HG03575 (cell line): ENCODE data around the gene BMP8B.

ENCODE experiments used
- ATAC-seq: cut with Tn5 transposase; IDR thresholded peaks from one replicate; pipeline ENCODE4 v1.9.1; 2021; ENCODE audit not compliant: unreplicated experiment, insufficient number of reproducible peaks, low FRiP score; ENCODE audit errors: extremely low read depth

BMP8B gene

DNA sequence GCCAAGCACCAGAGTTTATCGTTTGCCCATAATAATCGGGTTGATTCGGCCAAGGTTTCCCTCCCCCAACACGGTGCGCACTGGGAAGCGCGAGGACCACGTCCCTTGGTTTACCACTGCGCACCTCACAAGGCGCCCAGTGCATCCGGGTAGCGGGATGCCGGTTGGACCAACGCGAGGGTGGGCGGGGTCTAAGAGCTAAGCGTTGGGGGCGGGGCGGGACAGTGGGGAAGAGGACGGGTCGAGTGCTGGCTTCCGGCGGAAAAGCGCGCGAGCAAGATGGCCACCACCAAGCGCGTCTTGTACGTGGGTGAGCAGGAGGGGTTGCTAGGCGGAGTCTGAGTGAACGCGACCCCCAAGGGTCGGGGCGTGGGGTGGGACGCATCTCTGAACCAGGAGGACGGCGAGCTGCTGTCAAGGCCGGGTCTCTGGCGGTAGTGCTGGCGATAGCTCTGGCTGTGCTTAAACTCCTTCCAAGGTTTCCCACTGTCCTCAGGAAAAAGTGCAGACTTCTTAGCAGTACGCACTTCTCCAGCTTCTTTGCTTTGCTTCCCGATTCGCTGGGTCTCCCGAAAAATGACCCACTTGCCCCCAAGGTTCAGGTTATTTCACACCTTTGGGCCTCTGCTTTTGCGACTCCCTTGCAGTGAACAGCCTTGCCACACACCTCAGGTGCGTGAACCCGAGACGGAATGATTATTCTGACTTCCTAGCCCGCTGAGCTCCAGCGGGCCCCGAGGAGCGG lies 49.9 kb downstream of the BMP8B start, which contains the start of gene PPIE:
PPIE (plus strand) TSS at position 261 of the 745 bp plus-strand sequence; CDS start at position 280, 19 bp downstream.
- no peak for ATAC-seq

DNA sequence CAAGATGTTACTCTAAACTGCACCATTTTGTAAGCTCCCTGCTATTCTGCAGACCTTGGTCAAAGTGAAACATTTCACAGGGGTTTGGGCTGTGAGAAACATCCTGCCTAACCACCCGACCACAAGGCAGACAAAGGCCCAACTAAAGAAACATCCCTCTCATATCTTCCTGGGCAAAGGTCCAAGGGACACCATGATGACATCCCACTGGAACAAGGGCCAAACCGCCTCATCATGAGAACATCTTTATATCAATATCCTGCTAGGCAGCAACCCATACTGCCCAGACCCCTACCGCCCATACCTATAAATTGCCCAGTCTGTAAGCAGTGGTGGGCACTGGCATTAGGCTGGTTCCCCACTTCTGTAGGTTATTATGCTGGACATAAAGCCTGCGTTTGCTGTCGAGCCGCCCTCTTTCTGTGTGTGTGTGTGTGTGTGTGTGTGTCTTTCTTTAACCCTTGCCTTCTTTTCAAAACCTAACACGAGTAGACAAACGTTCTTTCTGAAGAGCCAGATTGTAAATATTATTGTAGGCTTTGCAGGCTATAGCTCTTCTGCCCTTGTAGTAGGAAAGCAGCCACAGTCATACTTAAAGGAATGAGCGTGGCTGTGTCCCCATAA lies 51.0 kb downstream of the BMP8B start:
- no peak for ATAC-seq

DNA sequence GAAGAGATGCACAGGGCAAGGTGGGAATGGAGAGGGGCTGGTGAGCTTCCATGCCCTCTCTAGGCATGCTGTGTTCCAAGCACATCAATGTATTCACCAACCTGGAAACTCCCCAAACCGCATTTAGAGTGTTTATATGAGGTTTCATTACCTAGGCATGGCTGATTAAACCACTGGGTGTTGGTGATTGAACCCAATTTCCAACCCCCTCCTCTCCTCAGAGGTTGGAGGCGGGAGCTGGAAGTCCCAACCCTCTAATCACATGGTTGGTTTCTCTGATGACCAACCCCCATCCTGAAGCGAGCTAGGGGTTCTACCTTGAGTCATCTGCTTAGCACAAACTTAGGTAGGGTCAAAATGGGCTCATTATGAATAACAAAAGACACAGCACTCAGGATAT lies 52.9 kb downstream of the BMP8B start:
- no peak for ATAC-seq

DNA sequence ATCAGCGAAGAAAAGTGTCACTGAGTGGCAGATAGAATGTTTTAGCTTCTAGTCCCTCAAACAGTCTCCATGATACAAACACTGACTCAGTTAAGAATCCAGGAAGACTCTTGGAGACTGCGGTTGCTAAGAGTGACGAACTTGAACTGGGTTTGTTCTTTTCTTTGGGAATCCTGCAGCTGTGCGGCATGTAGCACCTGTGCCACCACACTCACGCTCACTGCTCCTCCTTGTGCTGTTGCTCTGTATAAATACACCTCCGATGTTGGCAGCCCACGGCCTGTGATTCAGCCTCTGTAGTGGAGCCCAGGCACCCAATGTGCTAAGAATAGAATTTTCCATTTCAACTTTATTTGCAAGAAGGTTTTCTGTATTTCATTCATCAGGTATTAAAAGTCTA lies 55.5 kb downstream of the BMP8B start:
- no peak for ATAC-seq

DNA sequence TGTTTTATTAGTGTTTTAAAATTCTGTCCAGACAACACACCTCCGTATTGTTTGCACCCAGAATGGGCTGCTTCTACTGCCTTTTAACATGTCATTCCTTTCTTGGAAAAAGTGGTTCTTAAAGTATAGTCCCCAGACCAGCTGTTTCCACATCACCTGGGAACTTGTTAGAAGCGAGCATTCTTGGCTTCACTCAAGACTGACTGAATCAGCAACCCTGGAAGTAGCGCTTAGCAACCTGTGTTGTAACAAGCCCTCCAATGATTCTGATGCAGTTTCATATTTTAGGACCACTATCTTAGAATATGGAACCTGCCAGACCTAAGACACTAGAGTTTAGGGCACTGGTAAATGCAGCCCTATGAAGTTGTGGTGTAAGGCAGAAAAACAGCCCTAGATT lies 55.9 kb downstream of the BMP8B start:
- no peak for ATAC-seq

DNA sequence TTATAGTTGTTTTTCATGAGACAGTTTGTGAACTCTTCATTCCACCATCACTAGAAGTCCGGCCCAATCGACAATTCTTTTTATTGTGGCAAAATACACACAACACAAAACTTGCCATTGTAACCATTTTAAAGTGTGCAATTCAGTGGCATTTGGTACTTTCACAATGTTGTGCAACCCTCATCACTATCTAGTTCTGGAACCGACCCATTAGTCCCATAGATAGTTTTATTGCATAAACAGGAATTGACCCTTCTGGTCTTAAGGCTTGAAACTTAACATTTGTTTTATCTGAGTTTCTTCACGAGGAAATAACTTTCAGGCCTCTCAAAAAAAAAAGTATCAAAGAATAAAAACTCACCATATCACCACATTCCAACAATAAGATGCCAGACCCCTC lies 58.8 kb downstream of the BMP8B start:
- no peak for ATAC-seq

DNA sequence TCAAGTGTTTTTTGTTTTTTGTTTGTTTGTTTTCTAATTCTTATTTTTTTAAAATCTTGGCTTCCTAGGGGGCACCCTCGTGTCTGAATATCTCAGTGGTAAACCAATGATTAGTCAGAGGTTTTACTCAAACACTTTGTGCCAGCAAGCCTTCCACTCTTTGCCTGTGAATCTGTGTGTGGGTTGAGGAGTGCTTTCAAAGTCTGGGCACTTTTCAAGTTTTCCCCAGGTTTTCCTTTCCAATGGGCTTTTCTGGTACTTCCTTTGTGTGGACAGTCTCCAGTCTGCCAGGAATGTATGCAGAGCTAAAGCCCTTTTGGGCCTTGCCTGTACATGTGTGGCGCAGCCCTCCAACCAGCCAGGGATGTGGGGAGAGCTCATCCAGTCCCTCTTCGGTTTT lies 59.6 kb downstream of the BMP8B start:
- ATAC-seq, result no peak

DNA sequence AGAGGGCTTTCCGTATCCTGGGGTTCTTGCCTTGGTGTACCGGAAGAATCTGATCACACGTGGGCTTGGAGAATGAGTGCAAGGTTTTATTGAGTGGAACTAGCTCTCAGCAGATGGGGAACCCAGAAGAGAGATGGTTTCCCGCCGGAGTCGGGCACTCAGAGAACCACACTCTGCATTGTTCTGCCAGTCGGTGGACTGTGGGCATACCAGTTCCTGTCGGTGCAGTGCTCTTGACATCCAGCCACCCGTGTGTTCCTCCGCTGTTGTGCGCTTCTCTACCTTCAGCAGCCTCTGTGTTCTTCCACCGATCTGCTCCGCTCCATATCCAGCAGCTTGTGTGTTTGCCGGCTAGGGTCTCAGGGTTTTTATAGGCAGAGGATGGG lies 60.7 kb downstream of the BMP8B start:
- ATAC-seq, result no peak

DNA sequence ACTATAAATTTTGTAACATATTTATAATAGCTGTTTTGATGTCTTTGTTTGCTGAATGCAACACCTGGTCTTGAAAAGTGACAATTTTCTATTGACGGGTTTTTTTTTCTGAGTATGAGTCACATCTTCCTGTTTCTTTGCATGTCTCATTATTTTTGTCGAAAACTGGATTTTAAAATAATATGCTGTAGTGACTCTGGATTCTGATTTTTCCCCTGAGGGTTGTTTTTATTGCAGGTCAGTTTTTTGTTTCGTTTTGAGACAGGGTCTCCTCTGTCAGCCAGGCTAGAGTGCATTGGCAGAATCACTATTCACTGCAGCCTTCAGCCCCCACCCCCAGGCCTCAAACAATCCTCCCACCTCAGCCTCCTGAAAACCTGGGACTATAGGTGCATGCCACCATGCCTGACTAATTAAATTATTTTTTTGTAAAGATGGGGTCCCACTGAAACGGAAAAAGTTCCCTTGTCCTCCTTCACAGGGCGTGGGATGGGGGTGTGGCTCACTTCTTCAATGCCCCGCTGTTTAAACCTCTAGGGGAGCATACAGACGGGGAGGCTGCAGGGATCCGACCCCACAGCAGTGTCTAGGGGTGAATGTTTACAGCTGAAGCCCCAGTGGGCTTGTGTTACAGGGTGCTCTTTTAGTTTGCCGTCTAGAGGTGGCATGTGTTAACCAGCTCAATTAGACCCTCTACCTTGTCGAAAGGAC lies 61.3 kb downstream of the BMP8B start:
- no peak for ATAC-seq

DNA sequence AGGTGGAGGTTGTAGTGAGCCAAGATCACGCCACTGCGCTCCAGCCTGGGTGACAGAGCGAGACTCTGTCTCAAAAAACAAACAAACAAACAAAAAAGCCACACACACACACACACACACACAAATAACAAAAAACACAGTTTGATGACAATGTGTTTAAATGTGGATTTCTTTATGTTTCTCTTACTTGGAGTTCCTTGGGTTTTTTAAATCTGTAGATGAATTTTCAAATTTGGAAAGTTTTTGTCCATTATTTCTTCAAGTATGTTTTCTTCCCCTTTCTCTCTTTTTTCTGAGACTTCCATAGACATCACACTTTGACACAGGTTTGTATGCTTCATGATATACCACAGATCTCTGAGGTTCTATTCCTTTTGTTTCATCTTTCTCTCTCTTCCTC lies 62.1 kb downstream of the BMP8B start:
- no peak for ATAC-seq

DNA sequence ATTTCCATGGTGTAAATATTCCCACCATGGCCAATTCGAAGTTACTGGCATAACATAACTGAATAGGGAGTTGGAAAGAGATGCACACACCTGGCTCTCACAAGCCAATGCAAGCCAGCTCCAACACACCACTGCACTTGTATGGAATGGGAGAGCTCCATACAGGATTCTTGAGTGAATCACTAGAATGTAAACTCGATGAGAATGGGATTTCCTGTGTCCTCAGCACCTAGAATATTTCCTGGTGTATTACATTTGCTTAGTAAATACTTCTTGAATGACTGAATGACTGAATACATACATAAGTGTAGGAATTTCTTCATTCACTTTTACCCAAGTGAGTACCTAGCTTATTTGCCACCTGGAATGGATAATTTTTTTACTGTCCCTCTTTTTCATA lies 66.2 kb downstream of the BMP8B start:
- no peak for ATAC-seq

DNA sequence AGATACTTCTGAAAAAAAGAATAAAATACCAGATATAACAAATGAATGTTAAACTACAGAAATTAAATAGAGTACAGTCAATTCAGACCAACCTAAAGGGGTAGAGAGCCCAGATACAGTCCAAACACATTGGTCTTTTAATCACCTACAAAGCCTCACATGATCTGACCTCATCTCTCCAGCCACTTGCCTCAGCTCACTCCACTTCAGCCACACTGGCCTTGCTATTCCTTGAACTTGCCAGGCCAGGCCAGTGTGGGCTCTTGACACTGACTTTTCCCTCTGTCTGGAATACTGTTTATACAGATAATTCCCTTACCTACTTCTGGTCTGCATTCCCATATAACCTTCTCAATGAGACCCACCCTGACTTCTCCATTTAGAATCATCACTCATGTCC lies 67.0 kb downstream of the BMP8B start:
- ATAC-seq, result no peak

DNA sequence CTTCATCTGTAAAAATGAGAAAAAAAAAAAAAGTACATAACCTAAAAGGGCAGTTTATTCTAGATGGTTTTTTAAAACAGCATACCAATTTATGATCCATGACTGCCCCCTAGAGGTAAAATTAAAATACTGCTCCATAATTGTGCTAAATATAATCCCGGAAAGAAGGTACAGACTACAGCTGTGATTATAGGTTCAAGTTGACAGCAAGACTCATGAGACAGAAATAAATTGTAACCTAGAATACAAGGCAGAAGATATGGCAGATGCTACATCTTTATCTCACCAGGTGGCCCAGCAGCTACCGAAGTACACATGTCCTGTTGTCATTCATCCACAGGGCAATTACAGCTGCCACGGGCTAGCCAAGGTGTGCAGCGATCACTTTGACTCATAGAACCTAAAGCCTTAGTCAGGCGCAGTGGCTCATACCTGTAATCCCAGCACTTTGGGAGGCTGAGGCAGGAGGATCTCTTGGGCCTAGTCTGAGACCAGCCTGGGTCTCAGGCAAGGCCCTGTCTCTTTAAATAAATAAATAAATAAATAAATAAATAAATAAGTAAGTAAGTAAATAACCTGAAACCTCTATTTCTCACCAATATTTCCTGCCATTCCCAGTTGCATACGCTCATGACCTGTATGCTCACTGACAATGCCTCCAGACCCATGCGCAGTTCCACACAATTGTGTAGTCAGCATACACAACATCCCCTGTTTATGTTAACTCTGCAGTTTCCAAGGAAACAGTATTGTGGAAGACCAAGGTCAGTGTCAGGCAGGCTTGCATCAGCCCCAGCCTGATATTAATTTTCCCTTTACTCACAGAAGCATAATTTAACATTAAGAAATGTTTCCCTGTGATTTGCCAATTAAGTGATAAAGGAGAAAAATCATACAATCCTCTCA lies 68.3 kb downstream of the BMP8B start:
- no peak for ATAC-seq

DNA sequence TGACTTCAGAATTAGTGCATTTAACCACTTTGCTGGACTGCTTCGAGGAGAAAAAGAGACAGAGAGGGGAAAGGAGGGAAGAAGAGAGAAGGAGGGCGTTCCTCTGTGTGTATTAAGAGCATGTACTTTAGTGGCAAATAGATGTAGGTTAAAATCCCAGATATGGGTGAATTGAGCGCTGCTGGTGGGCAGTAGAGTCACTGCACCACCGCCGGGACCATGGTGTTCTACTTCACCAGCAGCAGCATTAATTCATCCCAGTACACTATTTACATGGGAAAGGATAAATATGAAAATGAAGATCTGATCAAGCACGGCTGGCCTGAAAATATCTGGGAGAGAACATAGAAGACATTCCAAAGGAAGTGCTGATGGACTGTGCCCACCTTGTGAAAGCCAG lies 70.9 kb downstream of the BMP8B start:
- no peak for ATAC-seq

DNA sequence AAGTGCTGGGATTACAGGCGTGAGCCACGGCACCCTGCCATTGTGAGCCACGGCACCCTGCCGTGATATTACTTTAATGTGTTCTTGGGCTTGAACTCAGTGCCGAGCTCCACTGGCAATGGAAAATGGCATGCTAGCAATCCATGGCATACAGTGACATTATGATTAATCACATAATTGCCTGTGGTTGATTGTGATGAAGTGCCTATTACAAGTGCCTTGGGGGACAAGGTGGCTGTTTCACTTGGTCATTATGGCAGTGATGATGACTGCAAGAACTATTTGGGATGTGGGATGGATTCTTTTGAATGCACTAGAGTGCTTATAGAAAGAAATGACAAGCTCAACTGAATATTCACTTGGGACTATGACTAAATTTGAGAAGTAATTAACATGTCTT lies 75.1 kb downstream of the BMP8B start:
- no peak for ATAC-seq

DNA sequence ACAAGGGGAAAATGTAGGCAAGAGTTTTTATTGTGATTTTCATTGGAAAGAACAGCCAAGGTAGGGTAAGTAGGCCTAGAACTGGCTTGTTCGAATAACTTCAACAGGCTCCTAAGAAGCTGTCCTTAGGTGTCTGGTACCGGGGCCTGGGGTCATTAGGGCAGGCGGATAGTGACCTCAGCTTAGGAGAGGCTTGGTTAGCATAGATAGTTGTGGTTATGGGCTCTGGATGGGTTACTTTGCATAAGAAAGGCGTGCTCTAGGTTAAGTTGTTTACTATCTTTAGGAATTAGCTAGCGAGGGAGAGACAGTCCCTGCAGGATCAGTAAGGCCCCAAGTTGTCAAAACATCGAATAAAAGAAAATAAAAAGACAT lies 76.7 kb downstream of the BMP8B start:
- no peak for ATAC-seq

DNA sequence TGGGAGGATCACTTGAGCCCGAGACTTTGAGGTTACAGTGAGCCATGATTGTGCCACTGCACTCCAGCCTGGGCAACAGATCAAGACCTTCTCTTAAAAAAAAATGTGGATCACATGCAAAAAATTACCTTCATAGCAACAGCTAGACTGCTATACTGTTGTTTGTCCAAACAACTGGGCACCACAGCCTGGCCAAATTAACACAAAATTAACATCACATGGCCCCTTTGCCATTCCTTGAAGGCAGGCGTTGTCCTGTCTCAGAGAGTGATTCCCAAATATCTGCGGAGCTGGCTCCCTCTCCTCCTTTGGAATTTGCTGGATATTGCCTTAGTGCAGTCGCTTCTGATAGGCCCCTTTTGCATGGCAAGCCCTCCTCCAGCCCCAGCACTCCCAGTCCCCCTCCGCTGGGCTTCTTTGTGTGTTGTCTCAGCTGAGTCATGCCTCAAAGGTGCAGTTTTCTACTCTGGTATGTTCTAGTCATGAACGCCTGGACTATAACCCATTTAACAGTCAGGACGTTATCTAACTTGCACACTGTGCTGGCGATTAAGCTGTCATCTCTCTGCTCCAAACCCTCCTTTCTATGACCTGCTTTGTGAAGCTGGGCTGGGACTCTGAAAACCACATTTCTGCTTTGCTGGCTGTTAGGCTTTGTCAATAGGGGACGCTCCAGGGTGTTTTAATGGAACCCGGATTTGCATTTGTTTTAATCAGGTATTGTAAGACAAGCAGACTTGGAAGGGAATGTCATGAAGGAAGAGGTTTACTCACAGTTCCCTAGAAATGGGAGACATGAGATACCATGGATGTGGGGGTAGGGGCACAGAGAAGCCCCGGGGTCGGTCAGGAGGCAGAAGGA lies 77.3 kb downstream of the BMP8B start:
- ATAC-seq, result no peak

DNA sequence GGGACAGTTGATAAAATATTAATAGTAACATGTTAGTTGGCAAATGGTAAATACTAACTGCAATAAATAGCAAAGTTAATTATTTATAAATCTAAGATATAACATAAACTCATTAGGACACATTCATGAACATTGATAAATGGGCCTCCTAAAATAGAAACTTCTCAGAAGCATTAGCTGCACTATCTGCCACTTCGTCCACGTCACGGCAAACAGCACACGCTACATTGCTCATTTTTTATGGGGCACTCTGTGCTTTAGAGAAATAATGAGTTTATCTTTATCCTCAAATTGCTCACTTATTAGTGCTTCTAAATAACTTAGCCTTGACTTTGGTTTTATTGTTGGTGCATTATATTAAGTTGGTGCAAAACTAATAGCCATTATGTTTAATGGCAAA lies 81.2 kb downstream of the BMP8B start:
- no peak for ATAC-seq
